ENCODE data around the gene NKPD1. TPM values are rescaled to one million over a fixed set of nuclear protein-coding genes. Genes with fewer than 3 reads are reported as not detected.

Gene NKPD1
- total RNA-seq, 1 donor = 0.36 TPM

DNA sequence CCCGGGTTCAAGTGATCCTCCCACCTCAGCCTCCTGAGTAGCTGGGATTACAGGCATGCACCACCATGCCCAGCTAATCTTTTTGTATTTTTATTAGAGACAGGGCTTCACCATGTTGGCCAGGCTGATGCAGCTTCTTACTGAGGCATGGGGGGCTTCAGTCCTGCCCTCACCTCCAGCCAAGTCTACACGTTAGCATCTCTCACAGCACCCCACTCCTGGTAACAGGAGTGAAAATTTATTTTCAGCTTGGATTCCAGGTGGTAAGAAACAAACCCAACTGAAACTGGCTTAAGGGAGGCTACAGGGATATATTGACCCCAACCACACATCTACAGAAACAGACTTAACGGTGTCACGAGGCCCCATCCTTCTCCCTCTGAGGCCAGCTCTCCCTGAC, 10.6 kb downstream of the NKPD1 start:
- no peak for DNase-seq (ENCODE audit: low read depth)
- H3K4me3 ChIP-seq (ENCODE audit: low read depth, low read length) = no peak overlapping the region
- TF ChIP-seq, protein P1, sequence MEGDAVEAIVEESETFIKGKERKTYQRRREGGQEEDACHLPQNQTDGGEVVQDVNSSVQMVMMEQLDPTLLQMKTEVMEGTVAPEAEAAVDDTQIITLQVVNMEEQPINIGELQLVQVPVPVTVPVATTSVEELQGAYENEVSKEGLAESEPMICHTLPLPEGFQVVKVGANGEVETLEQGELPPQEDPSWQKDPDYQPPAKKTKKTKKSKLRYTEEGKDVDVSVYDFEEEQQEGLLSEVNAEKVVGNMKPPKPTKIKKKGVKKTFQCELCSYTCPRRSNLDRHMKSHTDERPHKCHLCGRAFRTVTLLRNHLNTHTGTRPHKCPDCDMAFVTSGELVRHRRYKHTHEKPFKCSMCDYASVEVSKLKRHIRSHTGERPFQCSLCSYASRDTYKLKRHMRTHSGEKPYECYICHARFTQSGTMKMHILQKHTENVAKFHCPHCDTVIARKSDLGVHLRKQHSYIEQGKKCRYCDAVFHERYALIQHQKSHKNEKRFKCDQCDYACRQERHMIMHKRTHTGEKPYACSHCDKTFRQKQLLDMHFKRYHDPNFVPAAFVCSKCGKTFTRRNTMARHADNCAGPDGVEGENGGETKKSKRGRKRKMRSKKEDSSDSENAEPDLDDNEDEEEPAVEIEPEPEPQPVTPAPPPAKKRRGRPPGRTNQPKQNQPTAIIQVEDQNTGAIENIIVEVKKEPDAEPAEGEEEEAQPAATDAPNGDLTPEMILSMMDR (IDR thresholded peaks at IDR 0.05; ENCODE audit: insufficient read depth, low read length) = no peak

DNA sequence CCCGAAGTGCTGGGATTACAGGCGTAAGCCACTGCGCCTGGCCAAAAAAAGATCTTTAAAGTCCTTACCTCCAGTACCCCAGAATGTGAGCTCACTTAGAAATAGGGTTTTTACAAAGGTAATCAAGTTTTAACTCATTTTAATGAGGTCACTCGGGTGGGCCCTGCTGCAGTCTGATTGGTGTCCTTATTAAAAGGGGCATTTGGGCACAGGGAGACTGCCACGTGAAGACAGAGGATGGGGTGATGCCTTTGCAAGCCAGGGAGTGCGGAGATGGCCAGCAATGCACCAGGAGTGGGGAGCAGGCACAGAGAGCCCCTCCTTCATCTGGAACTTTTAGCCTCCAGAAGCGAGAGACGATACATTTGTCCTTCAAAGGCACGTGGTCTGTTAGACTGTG, 11.7 kb downstream of the NKPD1 start:
- TF ChIP-seq, protein P1 (IDR thresholded peaks at IDR 0.05; ENCODE audit: insufficient read depth, low read length) = no peak
- no peak for DNase-seq (ENCODE audit: low read depth)
- H3K4me3 ChIP-seq (ENCODE audit: low read depth, low read length) = no peak overlapping the region

DNA sequence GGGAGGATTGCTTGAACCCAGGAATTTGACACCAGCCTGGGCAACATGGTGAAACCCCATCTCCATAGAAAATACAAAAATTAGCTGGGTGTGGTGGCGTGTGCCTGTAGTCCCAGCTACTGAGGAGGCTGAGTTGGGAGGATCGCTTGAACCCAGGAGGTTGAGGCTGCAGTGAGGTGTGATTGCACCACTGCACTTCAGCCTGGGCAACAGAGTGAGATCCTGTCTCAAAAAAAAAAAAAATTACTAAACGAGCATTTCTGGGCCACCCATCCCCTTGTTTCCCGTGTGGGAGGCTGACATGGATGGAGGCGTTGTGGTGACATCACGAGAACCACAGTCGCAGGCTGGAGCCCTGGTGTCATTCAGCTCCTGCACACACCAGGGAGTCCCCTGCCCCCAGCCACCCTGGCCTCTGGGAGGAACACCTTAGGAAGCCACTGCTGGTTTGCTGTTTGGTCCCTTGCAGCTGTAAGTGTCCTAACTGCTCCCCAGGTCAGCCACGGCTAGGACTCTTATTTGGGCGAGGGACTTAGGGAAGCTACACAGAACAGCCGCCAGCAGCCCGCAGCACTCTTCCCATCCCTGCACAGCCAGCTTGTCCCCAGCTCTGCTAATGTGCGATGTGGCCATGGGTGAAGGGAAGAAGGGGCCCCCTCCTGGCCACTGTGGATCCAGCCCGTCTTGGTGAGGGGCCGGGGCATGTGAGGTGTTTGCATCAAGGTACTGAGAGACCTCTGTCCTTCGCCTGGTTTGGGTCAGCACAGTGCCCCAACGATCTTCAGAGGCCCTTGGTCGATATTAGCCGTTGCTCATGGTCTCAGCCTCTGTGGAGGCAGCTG, 12.7 kb downstream of the NKPD1 start:
- TF ChIP-seq, protein P1 (IDR thresholded peaks at IDR 0.05; ENCODE audit: insufficient read depth, low read length) = no peak
- DNase-seq (ENCODE audit: low read depth) = no peak
- no peak overlapping the region for H3K4me3 ChIP-seq (ENCODE audit: low read depth, low read length)

GRCh38 chr19:45146741-45147205, 14.0 kb downstream of the NKPD1 start:
- TF ChIP-seq, protein P1 (IDR thresholded peaks at IDR 0.05; ENCODE audit: insufficient read depth, low read length) = no peak
- H3K4me3 ChIP-seq (ENCODE audit: low read depth, low read length) = no peak overlapping the region
- DNase-seq (ENCODE audit: low read depth) = no peak

DNA sequence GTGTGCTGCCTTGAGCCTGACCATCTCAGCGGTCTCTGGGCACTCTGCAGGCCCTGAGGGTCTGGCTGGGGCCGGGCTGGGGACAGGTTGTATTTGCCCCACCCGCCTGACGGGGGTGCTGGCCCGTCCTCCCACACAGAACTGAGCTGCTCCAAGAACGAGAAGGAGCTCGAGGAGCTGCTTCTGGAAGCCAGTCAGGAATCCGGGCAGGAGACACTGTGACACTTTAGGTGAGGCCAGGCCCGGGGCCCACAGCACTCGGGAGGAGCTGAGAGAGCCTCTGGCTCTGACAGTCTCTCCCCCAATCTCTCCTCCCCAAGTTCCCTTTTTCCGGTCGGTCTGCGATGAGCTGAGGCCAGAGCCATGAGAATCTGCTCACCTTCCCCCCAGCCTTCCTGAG, 14.5 kb downstream of the NKPD1 start:
- no peak overlapping the region for H3K4me3 ChIP-seq (ENCODE audit: low read depth, low read length)
- TF ChIP-seq, protein P1 (IDR thresholded peaks at IDR 0.05; ENCODE audit: insufficient read depth, low read length) = no peak
- DNase-seq (ENCODE audit: low read depth) = no peak

- TF ChIP-seq, protein P1 (IDR thresholded peaks at IDR 0.05; ENCODE audit: insufficient read depth, low read length) = no peak
These were observed 15.3 kb downstream of the NKPD1 start for GRCh38 chr19:45145270-45146189.

More at GRCh38 chr19:45145270-45146189, 15.3 kb downstream of the NKPD1 start:
- no peak overlapping the region for H3K4me3 ChIP-seq (ENCODE audit: low read depth, low read length)
- no peak for DNase-seq (ENCODE audit: low read depth)
